HG02571 (cell line): ENCODE results near the gene ZNF208.
"Not testable (repeated sequence)": the region's sequence is repeated elsewhere in the genome, so short reads cannot be mapped to it uniquely, and the experiment has no call there.

Experiments used
- ATAC-seq: cut with Tn5 transposase; IDR thresholded peaks from one replicate; pipeline ENCODE4 v1.9.1; 2021; ENCODE audit warnings: mild to moderate bottlenecking, moderate library complexity; ENCODE audit not compliant: unreplicated experiment

Gene ZNF208

GRCh38 chr19:21885516-21885915 is 125.2 kb downstream of the ZNF208 start:
- not testable (repeated sequence) for ATAC-seq

DNA sequence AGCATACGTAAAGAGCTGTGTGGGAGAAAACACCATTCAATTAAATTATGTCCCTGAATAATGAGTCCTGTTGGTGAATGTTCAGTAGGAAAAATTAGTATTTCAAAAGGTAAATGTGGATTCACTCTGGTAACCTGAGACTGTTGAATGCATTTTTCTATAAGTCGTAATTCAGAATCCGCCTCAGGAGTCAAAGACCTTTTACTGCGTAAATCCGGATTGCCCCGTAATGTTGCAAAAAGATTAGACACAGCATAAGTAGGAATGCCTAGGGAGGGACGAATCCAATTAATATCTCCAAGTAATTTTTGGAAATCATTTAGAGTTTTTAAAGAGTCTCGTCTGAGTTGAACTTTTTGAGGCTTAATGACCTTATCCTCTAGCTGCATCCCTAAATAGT is 126.0 kb downstream of the ZNF208 start:
- ATAC-seq, result not testable (repeated sequence)

DNA sequence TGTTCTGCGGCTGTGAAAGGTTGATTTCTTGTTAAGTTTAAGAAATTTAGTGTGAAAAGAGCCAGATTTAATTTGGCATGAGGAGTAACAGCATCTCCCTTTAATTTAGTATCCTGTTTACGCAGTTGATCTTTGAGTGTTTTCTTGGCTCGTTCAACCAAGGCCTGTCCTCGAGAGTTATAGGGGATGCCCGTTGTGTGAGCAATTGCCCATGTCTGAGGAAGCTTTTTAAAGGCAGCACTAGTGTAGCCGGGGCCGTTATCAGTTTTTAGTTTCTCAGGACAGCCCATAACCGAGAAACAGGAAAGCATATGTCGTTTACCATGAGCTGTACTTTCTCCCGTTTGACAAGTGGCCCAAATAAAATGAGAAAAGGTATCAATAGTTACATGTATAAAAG is 127.2 kb downstream of the ZNF208 start:
- ATAC-seq, result no peak
